ENCODE results near the gene DDX50.
"Not testable (repeated sequence)": the region's sequence is repeated elsewhere in the genome, so short reads cannot be mapped to it uniquely, and the experiment has no call there.

The DDX50 gene, protein sequence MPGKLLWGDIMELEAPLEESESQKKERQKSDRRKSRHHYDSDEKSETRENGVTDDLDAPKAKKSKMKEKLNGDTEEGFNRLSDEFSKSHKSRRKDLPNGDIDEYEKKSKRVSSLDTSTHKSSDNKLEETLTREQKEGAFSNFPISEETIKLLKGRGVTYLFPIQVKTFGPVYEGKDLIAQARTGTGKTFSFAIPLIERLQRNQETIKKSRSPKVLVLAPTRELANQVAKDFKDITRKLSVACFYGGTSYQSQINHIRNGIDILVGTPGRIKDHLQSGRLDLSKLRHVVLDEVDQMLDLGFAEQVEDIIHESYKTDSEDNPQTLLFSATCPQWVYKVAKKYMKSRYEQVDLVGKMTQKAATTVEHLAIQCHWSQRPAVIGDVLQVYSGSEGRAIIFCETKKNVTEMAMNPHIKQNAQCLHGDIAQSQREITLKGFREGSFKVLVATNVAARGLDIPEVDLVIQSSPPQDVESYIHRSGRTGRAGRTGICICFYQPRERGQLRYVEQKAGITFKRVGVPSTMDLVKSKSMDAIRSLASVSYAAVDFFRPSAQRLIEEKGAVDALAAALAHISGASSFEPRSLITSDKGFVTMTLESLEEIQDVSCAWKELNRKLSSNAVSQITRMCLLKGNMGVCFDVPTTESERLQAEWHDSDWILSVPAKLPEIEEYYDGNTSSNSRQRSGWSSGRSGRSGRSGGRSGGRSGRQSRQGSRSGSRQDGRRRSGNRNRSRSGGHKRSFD

DNA sequence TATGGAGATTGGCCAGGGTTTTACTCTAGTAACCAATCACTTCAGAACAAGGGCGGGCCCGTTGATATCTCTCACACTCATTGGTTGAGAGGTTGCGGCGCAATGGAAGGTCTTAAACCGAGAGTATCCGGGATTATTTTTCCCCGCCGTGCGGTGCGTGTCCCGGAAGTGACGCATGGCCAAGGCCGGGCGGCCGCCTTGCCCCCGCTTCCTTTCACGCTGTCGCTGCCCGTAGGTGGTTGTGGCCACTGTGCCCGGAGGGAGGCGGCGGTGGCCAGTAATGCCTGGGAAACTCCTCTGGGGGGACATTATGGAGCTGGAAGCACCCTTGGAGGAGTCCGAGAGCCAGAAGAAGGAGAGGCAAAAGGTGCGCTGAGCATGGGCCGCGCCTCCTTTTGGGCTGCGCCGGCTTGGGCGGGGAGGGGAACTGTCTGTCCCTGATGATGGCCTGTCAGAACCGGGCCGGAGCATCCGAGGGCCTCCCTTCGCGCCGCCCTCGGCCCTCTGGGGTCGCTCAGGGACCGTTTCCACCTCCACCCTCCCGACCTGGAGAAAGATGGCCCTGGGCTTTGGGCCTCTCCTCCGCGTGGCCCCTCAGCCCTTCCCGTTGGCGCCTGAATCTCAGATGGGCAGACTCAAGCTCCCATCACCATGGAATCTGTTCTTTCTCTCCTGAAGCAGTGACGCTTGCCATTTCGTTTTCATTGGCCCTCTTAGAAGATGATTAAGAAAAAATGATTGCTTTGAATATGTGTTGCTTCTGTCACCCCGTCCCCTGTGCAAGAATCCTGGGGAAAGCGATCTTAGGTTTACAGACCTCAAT lies at the start of gene DDX50:
DDX50 (plus strand) TSS at position 211 of the 823 bp plus-strand sequence; CDS start at position 281, 70 bp downstream.
- DNase-seq (ENCODE audit: low read depth in 1 of 2, low spot score in 1 of 2): peak; percentile 89 to 96

DNA sequence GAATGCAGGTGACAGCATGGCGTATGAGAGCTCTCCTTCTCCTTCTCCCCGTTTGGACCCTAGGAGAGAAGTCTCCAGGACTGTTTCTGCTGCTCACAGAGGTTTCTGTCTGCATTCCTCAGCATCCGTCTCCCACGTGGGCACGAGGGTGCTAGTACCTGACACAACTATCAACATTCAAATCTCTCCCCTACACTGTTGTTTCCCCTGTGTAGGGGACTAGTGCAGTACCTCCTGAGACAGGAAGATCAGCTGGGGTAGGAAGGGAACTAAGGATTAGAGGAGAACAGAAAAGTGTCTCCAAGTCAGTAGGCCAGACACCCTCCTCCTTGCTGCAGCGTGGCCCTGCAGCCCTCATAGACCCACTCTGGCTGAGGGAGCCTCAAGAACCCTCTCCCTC lies 44.8 kb upstream of the DDX50 start:
- no peak for DNase-seq (ENCODE audit: low read depth in 1 of 2, low spot score in 1 of 2)

DNA sequence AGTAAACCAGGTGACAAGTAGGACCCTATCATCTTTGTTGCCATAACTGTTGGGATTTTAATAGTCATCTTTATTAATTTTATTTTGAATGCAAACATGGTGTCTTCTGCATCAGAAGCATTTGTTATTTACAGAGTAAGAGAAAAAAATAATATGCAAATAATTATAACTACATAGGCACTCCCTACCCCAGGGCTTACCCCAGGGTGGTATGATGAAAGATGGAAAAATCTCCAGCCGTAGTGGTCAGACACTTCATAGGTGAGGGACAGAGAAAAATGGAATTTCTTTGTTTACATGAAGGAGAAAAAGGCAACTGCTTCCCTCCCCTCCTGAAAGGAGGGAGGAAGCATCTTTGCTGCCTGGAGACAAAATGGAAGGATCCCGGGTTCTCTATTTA lies 44.1 kb upstream of the DDX50 start:
- no peak for DNase-seq (ENCODE audit: low read depth in 1 of 2, low spot score in 1 of 2)

DNA sequence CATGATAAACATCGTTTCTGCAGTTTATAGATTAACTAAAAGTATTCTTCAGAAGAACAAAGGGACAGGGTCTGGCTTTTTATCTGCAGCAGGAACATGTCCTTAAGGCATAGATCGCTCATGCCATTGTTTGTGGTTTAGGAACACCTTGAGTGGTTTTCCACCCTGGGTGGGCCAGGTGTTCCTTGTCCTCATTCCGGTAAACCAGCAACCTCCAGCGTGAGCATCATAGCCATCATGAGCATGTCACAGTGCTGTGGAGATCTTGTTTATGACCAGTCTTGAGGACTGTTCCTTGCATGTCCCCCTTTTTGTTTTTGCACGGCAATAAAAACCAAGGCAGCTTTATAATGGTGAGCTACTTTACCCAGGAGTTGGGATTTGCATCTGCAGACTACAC lies 39.9 kb upstream of the DDX50 start:
- no peak for DNase-seq (ENCODE audit: low read depth in 1 of 2, low spot score in 1 of 2)

DNA sequence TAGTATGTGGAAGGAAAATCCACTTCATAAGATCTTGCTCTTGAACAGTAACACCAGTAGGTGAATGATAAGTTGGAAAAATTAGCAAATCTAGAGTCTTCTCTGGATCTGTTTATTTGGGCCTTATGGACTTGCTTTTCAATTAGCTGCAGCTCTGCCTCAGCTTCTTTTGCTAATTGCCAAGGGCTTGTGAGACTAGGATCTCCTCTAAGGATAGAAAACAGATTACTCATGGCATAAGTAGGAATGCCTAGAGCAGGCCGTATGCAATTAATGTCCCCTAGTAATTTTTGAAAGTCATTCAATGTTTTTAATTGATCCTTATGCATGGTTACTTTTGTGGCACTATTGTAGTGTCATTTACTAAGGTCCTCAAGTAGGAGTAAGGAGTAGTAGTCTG lies 36.5 kb upstream of the DDX50 start:
- DNase-seq (ENCODE audit: low read depth in 1 of 2, low spot score in 1 of 2): no peak

DNA sequence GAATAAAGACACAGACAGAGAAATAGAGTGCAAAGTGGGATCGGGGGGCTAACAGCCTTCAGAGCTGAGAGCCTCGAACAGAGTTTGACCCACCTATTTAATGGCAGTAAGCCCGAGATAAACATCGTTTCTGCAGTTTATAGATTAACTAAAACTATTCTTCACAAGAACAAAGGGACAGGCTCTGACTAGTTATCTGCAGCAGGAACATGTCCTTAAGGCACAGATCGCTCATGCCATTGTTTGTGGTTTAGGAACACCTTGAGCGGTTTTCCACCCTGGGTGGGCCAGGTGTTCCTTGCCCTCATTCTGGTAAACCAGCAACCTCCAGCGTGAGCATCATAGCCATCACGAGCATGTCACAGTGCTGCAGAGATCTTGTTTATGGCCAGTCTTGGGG lies 32.9 kb upstream of the DDX50 start:
- not testable (repeated sequence) for DNase-seq (ENCODE audit: low read depth in 1 of 2, low spot score in 1 of 2)

DNA sequence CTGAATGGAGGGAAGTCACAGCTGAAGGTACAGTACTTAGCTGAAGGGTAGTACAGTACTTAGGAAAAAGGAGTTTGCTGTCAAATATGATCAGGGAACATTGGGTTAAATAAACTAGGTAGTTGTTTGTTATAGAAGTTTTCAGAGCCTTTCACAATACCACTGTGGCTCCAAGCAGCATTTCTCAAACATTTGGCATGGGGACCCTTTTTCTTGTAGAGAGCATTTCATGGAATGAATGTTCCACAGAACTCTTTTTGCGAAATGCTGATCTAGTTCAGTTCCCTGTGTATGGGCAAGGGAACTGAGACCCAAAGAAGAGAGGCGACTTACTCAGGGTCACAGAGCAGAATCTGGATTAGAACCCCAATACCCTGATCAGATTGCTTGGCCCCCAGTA lies 31.5 kb upstream of the DDX50 start:
- no peak for DNase-seq (ENCODE audit: low read depth in 1 of 2, low spot score in 1 of 2)

DNA sequence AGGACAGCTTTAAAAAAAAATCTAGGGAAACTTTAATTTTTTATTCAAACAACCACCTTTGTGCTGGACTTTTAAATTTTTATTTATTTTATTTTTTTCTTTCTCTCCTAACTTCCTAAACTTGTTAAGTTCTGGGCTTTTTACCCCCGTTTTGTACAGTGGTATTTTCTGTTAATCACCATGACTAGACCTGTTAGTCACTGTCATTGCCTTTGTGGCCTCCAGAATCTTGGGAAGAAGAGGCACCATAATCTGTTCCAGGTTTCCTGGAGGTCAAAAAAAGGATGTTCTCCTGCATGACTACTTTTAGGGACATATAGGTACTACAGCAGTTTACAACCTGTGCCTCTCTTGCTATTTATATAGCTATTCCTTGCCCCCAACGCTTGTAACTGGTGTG lies 31.1 kb upstream of the DDX50 start:
- no peak for DNase-seq (ENCODE audit: low read depth in 1 of 2, low spot score in 1 of 2)

DNA sequence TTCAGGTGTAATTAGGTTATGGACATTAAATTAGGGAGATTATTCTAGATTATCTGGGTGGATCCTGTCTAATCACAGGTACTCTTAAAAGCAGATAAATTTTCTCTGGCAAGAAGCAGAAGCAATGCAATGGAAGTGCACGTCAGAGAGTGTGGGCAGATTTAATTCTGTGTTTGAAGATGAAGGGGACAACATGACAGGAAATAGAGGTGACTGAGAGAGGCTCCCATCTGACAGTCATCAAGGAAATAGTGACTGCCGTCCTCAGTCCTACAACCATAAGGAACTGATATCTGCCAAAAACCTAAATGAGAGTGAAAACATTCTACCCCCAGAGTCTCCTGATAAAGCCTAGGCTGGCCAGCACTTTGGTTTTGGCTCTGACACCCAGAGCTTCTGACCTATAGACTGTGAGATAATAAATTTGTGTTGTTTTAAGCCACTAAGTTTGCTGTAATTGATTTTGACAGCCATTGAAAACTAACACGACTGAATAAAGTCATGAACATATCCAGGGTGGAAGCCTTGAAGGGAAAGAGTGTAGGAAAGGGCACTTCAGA lies 30.5 kb upstream of the DDX50 start:
- no peak for DNase-seq (ENCODE audit: low read depth in 1 of 2, low spot score in 1 of 2)

DNA sequence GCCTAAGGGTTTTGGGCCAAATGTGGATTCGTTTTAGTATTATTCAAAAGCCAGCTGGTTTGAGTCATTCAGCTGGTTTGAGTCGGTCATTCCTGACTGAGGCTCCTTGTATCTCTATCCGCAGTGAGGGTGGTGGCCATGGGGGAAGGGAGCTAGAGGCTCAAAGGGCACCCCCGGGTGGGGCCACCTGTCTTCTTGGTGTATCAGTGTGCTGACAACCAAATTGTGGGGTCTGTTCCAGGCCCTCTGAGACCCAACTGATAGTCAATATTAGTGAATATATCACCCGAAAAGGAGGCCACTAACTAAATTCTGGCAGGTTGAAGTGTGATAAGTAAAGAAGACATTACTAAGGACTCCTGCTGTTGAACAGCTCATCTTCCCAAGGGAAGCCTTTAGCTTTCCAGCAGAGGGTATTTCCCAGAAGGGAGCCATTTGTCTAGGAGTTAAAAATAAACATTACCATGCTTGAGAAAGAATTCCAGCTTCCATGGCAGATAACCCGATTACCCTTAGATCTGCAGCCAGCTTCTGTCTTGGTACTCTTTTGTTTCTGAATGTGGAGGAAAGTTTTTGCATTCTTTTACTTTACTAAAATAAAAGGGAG lies 29.9 kb upstream of the DDX50 start:
- DNase-seq (ENCODE audit: low read depth in 1 of 2, low spot score in 1 of 2): no peak

DNA sequence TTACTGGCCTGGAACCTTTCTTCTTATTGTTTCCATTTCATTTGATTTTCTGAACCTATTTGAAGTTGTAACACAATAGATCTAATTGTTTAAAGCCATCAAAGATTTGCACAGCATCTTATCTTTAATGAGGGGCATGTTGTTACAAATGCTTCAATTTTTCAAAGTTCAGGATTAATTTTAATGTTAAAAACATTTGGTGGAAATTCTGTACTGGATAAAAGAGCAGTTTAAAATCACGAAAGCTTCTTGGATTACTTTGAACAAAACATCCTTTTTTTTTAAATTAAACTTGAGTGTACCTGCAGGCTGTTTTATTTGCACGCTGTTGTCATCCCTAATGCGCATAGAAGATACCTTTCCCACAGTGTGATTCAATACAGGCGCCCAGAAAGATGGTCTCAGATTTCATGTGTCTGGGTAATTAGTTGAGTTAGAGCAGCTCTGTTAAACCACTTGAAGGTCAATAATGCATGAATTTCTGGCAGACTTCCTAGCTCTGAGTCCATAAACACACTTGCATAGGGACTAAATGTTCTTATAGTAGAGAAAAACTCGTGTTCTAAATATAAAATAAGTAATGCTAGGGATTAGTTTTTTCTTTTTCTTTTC lies 29.3 kb upstream of the DDX50 start:
- no peak for DNase-seq (ENCODE audit: low read depth in 1 of 2, low spot score in 1 of 2)

DNA sequence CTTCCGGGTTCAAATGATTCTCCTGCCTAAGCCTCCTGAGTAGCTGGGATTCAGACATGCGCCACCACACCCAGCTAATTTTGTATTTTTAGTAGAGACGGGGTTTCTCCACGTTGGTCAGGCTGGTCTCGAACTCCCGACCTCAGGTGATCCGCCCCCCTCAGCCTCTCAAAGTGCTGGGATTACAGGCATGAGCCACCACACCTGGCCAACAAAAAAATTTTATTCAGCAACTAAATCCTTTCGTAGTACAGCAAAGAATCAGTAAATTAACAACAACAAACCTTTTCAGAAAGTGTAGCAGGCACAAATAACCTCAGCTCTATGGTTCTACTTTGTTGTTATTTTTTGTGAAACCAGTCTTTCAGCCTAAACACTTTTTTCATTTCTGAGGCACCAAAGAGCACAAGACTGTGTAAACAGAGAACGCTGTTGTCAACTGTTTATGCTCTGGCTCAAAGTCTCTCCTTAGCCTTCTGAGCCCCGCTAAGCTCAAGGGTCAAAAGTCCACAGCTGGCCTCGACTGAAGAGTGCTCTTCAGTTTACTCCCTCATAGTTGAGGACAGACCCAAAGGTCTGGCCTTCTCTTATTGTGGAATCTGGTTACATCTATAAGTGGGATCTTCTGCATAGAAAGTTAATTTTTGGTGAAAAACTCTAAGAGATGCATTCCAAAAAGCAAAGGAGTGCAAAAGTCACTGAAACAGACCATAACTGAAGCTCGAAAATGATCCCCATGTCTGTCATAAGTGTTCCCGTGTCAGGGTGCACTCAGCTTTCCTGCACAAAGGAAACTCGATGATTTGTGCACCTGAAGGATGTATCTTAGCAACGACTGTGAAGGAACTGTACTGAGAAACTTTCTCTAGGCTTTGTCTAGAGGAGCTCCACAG lies 24.6 kb upstream of the DDX50 start:
- no peak for DNase-seq (ENCODE audit: low read depth in 1 of 2, low spot score in 1 of 2)

DNA sequence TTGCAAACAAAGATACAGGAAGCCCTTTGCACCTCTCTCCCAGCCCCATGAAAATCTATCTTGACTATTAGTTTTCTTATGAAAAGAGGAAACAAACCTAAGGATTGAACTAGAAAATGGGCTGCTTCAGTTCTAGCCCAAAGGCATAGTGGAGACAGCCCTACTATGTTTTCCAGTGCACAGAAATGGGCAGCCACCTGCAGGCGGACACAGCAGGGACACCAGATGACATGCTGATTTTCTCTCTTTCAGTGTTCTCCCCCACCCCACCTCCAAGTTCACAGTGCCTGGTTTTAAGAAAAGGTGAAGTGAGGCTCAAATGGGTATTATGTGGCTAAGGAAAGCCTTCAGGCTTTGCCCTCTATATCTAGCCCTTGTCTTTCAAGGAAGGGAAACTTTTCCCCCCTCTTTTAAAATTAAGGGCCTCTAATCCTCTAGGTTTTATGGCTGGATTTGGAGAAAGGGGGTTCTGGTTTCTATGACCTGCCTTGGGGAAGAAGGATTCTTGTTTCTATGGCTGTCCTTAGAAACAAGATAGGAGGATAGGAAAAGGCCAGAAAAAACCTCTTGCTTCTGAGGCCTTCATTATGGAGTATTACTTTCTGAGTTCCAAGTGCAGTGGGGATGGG lies 23.5 kb upstream of the DDX50 start:
- DNase-seq (ENCODE audit: low read depth in 1 of 2, low spot score in 1 of 2): no peak

DNA sequence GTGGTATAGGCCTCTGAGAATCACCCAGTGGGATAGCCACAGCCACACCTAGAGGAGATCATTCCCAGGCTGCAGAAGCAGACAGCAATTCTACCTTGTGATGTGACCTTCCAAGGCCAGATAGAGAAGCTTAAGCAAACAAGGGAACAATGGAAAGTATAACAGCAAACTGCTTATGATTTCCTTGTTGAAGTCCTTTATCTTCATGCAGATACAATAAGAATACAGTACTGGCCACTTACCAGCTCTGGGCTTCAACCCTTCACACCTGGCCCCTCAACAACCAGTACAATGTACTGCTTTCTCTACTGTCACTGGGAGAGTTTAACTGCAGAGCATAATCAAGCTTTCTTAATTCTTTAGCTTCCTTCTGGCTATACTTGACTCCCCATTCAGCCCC lies 22.6 kb upstream of the DDX50 start:
- DNase-seq (ENCODE audit: low read depth in 1 of 2, low spot score in 1 of 2): no peak

DNA sequence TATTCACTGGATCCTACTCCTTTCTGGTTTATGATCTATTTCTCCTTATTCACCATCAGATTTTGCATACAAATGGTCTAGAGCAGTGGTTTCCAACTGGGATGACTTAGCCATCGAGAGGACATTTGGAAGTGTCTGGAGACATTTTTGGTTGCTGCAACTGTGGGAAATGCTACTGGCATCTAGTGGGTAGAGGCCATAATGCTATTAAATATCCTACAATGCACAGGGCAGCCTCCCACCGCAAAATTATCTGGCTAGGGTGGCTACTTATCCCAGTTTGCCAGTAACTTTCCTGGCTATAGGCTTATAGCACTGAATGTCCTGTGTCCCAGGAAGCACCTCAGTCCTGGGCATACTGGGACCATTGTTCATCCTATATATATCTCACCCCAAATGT lies 21.5 kb upstream of the DDX50 start:
- no peak for DNase-seq (ENCODE audit: low read depth in 1 of 2, low spot score in 1 of 2)

DNA sequence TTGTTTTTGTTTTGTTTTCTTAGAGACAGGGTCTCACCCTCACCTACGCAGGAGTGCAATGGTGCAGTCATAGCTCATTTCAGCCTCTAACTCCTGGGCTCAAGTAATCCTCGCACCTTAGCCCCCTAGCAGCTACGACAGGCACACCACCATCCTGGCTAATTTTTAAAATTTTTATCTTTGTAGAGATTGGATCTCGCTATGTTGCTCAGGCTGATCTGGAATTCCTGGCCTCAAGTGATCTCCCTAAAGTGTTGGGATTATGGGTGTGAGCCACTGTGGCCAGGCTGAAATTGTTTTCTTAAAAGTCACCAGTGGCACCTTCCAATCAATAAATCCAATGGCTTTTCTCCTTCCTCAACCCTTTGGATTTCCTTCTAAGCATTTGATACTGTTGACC lies 20.9 kb upstream of the DDX50 start:
- DNase-seq (ENCODE audit: low read depth in 1 of 2, low spot score in 1 of 2): no peak

DNA sequence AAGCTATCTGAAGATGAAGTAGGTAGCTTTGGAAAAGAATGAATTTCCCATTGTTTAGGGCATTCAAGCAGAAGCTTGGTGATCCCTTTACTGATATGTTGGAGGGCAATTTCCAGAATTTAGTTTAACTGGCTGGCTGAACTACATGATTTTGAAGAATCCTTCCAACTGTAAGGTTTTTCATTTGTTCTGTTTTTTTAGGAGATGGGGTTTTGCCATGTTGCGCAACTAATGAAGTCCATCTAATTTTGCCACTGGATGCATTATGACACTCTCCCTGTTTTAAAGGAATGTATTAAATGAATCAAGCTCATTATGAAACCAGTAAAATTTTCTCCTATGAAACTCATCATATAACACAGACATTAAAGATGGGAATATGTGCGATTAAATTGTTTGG lies 6.1 kb upstream of the DDX50 start:
- no peak for DNase-seq (ENCODE audit: low read depth in 1 of 2, low spot score in 1 of 2)

DNA sequence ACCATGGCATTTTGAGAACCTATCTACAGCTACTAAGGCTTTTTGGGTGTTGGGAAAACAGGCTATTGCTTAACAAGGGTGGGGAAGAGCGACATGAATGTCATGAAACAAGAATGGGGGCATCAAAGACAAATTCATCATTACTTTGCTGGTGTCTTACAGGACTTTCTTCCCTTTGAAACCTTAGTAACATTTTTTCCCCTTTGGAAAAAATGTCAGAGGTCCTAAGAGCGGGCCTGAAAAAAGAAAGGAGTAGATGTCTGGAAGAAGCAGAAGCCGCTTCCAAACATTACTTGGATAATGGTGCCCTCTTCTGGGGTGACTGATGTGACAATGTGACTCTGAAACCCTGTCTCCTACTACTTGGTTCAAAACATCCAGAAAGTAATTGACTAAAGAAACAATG lies 3.8 kb upstream of the DDX50 start:
- DNase-seq (ENCODE audit: low read depth in 1 of 2, low spot score in 1 of 2): peak in 1 of 2 donors; percentile 21

DNA sequence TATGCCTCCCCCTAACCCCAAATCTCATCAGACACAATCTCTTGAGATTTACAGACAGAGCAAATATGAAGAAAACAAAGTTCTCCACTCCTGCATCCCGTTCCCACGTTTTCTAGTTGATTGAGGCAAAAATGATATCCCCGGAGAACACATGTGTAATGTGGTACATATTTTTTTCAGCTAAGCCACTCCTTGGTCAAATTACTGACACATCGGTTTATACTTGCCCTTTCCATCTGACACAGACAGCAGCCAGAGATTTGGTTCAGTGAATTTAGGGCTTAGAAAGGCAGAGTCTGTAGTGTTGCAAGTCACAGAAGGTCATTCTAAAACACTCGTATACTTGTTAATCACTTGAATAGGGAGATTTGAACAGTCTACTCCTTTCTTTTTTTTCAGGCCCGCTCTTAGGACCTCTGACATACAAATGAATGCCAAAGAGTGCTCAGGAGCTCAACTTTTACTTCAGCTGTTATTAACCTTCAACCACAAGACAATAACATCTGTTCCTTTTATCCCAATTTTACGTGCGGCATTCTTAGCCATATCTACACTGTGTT lies 1.8 kb upstream of the DDX50 start:
- no peak for DNase-seq (ENCODE audit: low read depth in 1 of 2, low spot score in 1 of 2)
